Mesenteric fat pad (tissue), 1 donor: ENCODE data around the gene C12orf75. TPM values are rescaled to one million over a fixed set of nuclear protein-coding genes. Genes with fewer than 3 reads are reported as not detected.
"Not testable (repeated sequence)": the region's sequence is repeated elsewhere in the genome, so short reads cannot be mapped to it uniquely, and the experiment has no call there.

Experiments
- DNase-seq: peaks from one replicate; pipeline ENCODE4 v3.0.0-alpha.2; 2020; ENCODE audit warnings: low spot score
- total RNA-seq: library from RNA; stranded (reverse); fragmentation: NEBNext Ultra II Directional; extraction: Animal tissue kit (Norgen Biotek cat#: 25700); gene quantifications from one replicate; pipeline ENCODE4 v1.2.1, GENCODE V29; 2021
- donor health status: DM: yes; HTN: yes; CAD: no.

The C12orf75 gene
- total RNA-seq, 1 donor from 2014 or later, result 8.9 TPM

- not testable (repeated sequence) for DNase-seq
Observed at GRCh38 chr12:105309384-105309783, 21.1 kb upstream of the C12orf75 start.

- DNase-seq, result not testable (repeated sequence)
Observed at GRCh38 chr12:105310476-105311085, 19.9 kb upstream of the C12orf75 start.

GRCh38 chr12:105311936-105312335, 18.6 kb upstream of the C12orf75 start:
- not testable (repeated sequence) for DNase-seq

GRCh38 chr12:105313755-105314154, 16.7 kb upstream of the C12orf75 start:
- DNase-seq, result not testable (repeated sequence)

GRCh38 chr12:105315130-105315529, 15.4 kb upstream of the C12orf75 start:
- no peak for DNase-seq

GRCh38 chr12:105315726-105316125, 14.8 kb upstream of the C12orf75 start:
- no peak for DNase-seq

- no peak for DNase-seq
Observed at GRCh38 chr12:105316931-105317852, 13.3 kb upstream of the C12orf75 start.

GRCh38 chr12:105317942-105318621, 12.4 kb upstream of the C12orf75 start:
- no peak for DNase-seq

GRCh38 chr12:105318651-105319483, 11.6 kb upstream of the C12orf75 start:
- DNase-seq, result no peak

- DNase-seq, result no peak
Observed at GRCh38 chr12:105319691-105320209, 10.7 kb upstream of the C12orf75 start.

GRCh38 chr12:105321125-105321524, 9.4 kb upstream of the C12orf75 start:
- no peak for DNase-seq

- no peak for DNase-seq
Observed at GRCh38 chr12:105322070-105322469, 8.4 kb upstream of the C12orf75 start.

GRCh38 chr12:105324704-105325103, 5.8 kb upstream of the C12orf75 start:
- DNase-seq, result no peak

GRCh38 chr12:105325117-105325516, 5.4 kb upstream of the C12orf75 start:
- DNase-seq, result no peak

- DNase-seq, result no peak
Observed at GRCh38 chr12:105329926-105330282, 587 bp upstream of the C12orf75 start.

GRCh38 chr12:105330931-105331804, 677 bp downstream of the C12orf75 start:
- DNase-seq, result no peak

GRCh38 chr12:105331805-105332251, 1.3 kb downstream of the C12orf75 start:
- no peak for DNase-seq

GRCh38 chr12:105332286-105332685, 1.8 kb downstream of the C12orf75 start:
- not testable (repeated sequence) for DNase-seq

GRCh38 chr12:105332925-105333324, 2.4 kb downstream of the C12orf75 start:
- DNase-seq, result no peak

GRCh38 chr12:105334001-105334400, 3.5 kb downstream of the C12orf75 start:
- DNase-seq, result no peak
